HEK293 (cell line): ENCODE measurements around the gene TXNRD2.

Experiments
- CTCF ChIA-PET: fragments of 350-600 bp; formaldehyde crosslinking; extraction: SDS; loops from one replicate; lab custom pipeline; 2021; ENCODE audit warnings: antibody characterized with exemption; lab: Yijun Ruan, JAX
- POLR2A ChIA-PET: fragments of 300-600 bp; formaldehyde crosslinking; extraction: SDS; loops from one replicate; lab custom pipeline; 2020; ENCODE audit warnings: antibody characterized with exemption, inconsistent platforms; lab: Yijun Ruan, JAX
- H3K27ac ChIP-seq: fragments of 200-500 bp; sonication (Bioruptor generic); 2 replicates; pipeline ENCODE4 v1.5.1; 2014; ENCODE audit warnings: low read depth, low read length, control low read depth, inconsistent platforms; ENCODE audit errors: extremely low read depth
- H3K36me3 ChIP-seq, 2 experiments: fragments of 200-500 bp in 1 of 2; sonication (Bioruptor generic) in 1 of 2; 1 replicate in 1 of 2; 2 replicates in 1 of 2; pipeline ENCODE4 v1.5.1; 2014 to 2017; ENCODE audit warnings: inconsistent platforms in 2 of 2, low read length in 2 of 2; ENCODE audit not compliant: control insufficient read depth in 2 of 2, insufficient read depth in 1 of 2
- H3K4me1 ChIP-seq: fragments of 200-500 bp; sonication (Bioruptor generic); 2 replicates; pipeline ENCODE4 v1.5.1; 2014; ENCODE audit warnings: mild to moderate bottlenecking, low read length, inconsistent platforms; ENCODE audit not compliant: control insufficient read depth, insufficient read depth
- H3K4me3 ChIP-seq: 2 replicates; pipeline ENCODE4 v1.5.1; 2011; ENCODE audit warnings: low read depth, mild to moderate bottlenecking, control low read depth, low read length, moderate library complexity
- H3K9me3 ChIP-seq: fragments of 200-500 bp; sonication (Bioruptor generic); 2 replicates; pipeline ENCODE4 v1.5.1; 2014; ENCODE audit warnings: low read depth, low read length, inconsistent platforms; ENCODE audit not compliant: control insufficient read depth, insufficient read depth
- CTCF ChIP-seq: fragments of 450-650 bp; formaldehyde crosslinking; IDR thresholded peaks from 2 replicates; pipeline ENCODE4 v1.5.1; 2016; ENCODE audit warnings: missing biosample characterization, missing genetic modification characterization
- GLIS2 ChIP-seq: fragments of 450-650 bp; formaldehyde crosslinking; IDR thresholded peaks from 2 replicates; pipeline ENCODE4 v1.5.1; 2016; ENCODE audit warnings: missing biosample characterization, missing genetic modification characterization
- OSR2 ChIP-seq: fragments of 450-650 bp; formaldehyde crosslinking; IDR thresholded peaks from 2 replicates; pipeline ENCODE4 v1.5.1; 2016; ENCODE audit warnings: missing biosample characterization, missing genetic modification characterization
- OVOL3 ChIP-seq: fragments of 450-650 bp; formaldehyde crosslinking; IDR thresholded peaks from 2 replicates; pipeline ENCODE4 v1.5.1; 2016; ENCODE audit warnings: missing biosample characterization, missing genetic modification characterization
- SCRT1 ChIP-seq: fragments of 450-650 bp; formaldehyde crosslinking; IDR thresholded peaks from 2 replicates; pipeline ENCODE4 v1.5.1; 2016; ENCODE audit warnings: missing biosample characterization, missing genetic modification characterization, borderline replicate concordance
- SETDB1 ChIP-seq: IDR thresholded peaks from one replicate; pipeline ENCODE4 v1.6.1; 2017; ENCODE audit warnings: mild to moderate bottlenecking, low read length, moderate library complexity, mixed read lengths; ENCODE audit not compliant: insufficient read length
- YY2 ChIP-seq: fragments of 450-650 bp; formaldehyde crosslinking; IDR thresholded peaks from 2 replicates; pipeline ENCODE4 v1.5.1; 2016; ENCODE audit warnings: missing biosample characterization, missing genetic modification characterization
- ZIC2 ChIP-seq: fragments of 450-650 bp; formaldehyde crosslinking; IDR thresholded peaks from 2 replicates; pipeline ENCODE4 v1.5.1; 2016; ENCODE audit warnings: missing biosample characterization, missing genetic modification characterization
- ZNF138 ChIP-seq: fragments of 450-650 bp; formaldehyde crosslinking; IDR thresholded peaks from 2 replicates; pipeline ENCODE4 v1.5.1; 2016; ENCODE audit warnings: missing biosample characterization, missing genetic modification characterization, borderline replicate concordance
- ZNF175 ChIP-seq: fragments of 450-650 bp; formaldehyde crosslinking; IDR thresholded peaks from 2 replicates; pipeline ENCODE4 v1.5.1; 2016; ENCODE audit warnings: missing biosample characterization, missing genetic modification characterization
- ZNF2 ChIP-seq: fragments of 450-650 bp; formaldehyde crosslinking; IDR thresholded peaks from 2 replicates; pipeline ENCODE4 v1.5.1; 2016; ENCODE audit warnings: missing biosample characterization, missing genetic modification characterization
- ZNF37A ChIP-seq: fragments of 450-650 bp; IDR thresholded peaks from 2 replicates; pipeline ENCODE4 v1.5.1; 2018; ENCODE audit warnings: missing biosample characterization, missing genetic modification characterization
- ZNF404 ChIP-seq: fragments of 450-650 bp; formaldehyde crosslinking; IDR thresholded peaks from 2 replicates; pipeline ENCODE4 v1.5.1; 2017; ENCODE audit warnings: missing biosample characterization, missing genetic modification characterization
- ZNF544 ChIP-seq: fragments of 450-650 bp; formaldehyde crosslinking; IDR thresholded peaks from 2 replicates; pipeline ENCODE4 v1.5.0; 2017; ENCODE audit warnings: missing biosample characterization, missing genetic modification characterization
- ZNF626 ChIP-seq: fragments of 450-650 bp; sonication (Bioruptor Pico); formaldehyde crosslinking; IDR thresholded peaks from 2 replicates; pipeline ENCODE4 v1.5.1; 2018; ENCODE audit warnings: missing biosample characterization, missing genetic modification characterization, inconsistent platforms
- ZNF654 ChIP-seq: fragments of 450-650 bp; formaldehyde crosslinking; IDR thresholded peaks from 2 replicates; pipeline ENCODE4 v1.5.1; 2016; ENCODE audit warnings: low read depth, missing biosample characterization, missing genetic modification characterization
- ZNF776 ChIP-seq: fragments of 450-650 bp; formaldehyde crosslinking; IDR thresholded peaks from 2 replicates; pipeline ENCODE4 v1.5.0; 2017; ENCODE audit warnings: missing biosample characterization, missing genetic modification characterization, borderline replicate concordance
- ZNF791 ChIP-seq: fragments of 450-650 bp; formaldehyde crosslinking; IDR thresholded peaks from 2 replicates; pipeline ENCODE4 v1.5.1; 2016; ENCODE audit warnings: missing biosample characterization, missing genetic modification characterization
- ZSCAN4 ChIP-seq: fragments of 450-650 bp; formaldehyde crosslinking; IDR thresholded peaks from 2 replicates; pipeline ENCODE4 v1.5.1; 2017; ENCODE audit warnings: missing biosample characterization, missing genetic modification characterization
- TF ChIP-seq, protein P1 (sequence below): fragments of 450-650 bp; formaldehyde crosslinking; IDR thresholded peaks from 2 replicates; pipeline ENCODE4 v1.5.1; 2017; ENCODE audit warnings: missing biosample characterization, missing genetic modification characterization
- TF ChIP-seq, protein P2 (sequence below): fragments of 450-650 bp; formaldehyde crosslinking; IDR thresholded peaks from 2 replicates; pipeline ENCODE4 v1.5.1; 2017; ENCODE audit warnings: missing biosample characterization, mild to moderate bottlenecking, missing genetic modification characterization, moderate library complexity
- TF ChIP-seq, protein P3 (sequence below): fragments of 450-650 bp; formaldehyde crosslinking; IDR thresholded peaks from 2 replicates; pipeline ENCODE4 v1.5.1; 2016; ENCODE audit warnings: missing biosample characterization, missing genetic modification characterization

TXNRD2 gene

GRCh38 chr22:19868773-19869471 is 72.7 kb downstream of the TXNRD2 start:
- TF ChIP-seq GLIS2 (tag by site-specific recombination) = peak; percentile 41; the same call in 1 of the 2 replicates
- TF ChIP-seq CTCF (tag by site-specific recombination) = no peak
- TF ChIP-seq ZIC2 = peak; percentile 73
- TF ChIP-seq, protein P1, sequence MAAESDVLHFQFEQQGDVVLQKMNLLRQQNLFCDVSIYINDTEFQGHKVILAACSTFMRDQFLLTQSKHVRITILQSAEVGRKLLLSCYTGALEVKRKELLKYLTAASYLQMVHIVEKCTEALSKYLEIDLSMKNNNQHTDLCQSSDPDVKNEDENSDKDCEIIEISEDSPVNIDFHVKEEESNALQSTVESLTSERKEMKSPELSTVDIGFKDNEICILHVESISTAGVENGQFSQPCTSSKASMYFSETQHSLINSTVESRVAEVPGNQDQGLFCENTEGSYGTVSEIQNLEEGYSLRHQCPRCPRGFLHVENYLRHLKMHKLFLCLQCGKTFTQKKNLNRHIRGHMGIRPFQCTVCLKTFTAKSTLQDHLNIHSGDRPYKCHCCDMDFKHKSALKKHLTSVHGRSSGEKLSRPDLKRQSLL (tag by site-specific recombination) = no peak
- TF ChIP-seq ZNF776 = no peak
- TF ChIP-seq, all 188 proteins: peak for 2
- H3K9me3 ChIP-seq = no peaks in the 10 kb centered on the region
- ChIA-PET CTCF (interaction anchor here (0.8 to 1.6 kb wide), 2 partner anchors 33 to 138 kb away, joined by 3 to 6 read pairs; no protein-coding TSS in a partner anchor), POLR2A (no interaction called here)
- no peaks in the 10 kb centered on the region; the same call in 1 of the 2 replicates for H3K4me1 ChIP-seq
- no peak overlapping the region for H3K27ac ChIP-seq
- no peak overlapping the region for H3K4me3 ChIP-seq
- no peaks in the 10 kb centered on the region for H3K36me3 ChIP-seq

DNA sequence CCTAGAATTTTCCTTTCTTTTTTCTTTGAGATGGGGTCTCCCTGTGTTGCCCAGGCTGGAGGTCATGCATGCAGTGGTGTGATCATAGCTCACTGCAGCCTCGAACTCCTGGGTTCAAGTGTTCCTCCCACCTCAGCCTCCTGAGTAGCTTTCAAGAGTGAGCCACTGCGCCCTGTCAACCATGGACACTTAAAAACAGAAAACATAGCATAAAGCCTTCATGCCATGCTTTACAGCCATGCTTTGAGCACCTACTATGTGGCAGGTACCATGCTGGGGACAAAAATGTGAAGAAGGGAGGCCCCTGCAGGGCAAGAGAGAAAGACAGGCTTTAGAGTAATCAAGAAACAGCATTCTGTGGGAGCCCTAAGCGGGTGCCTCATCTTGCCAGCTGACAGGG is 73.3 kb downstream of the TXNRD2 start:
- H3K36me3 ChIP-seq = no peaks in the 10 kb centered on the region
- CTCF ChIA-PET = interaction anchor here (0.8 kb wide), 1 partner anchor 33 kb away, joined by 3 read pairs; no protein-coding TSS in a partner anchor
- no peaks in the 10 kb centered on the region for H3K4me1 ChIP-seq
- no peaks in the 10 kb centered on the region for H3K9me3 ChIP-seq
- TF ChIP-seq ZNF37A (tag by site-specific recombination) (no peak), ZSCAN4 (no peak), YY2 (tag by site-specific recombination) (no peak), ZNF2 (tag by site-specific recombination) (no peak), ZNF544 (tag by site-specific recombination) (no peak), ZNF654 (tag by site-specific recombination) (no peak), ZNF404 (tag by site-specific recombination) (no peak), ZNF791 (tag by site-specific recombination) (no peak), ZNF138 (no peak), SCRT1 (tag by site-specific recombination) (no peak), OSR2 (no peak), SETDB1 (no peak), OVOL3 (tag by site-specific recombination) (no peak), ZNF626 (no peak), ZNF175 (tag by site-specific recombination) (no peak)
- TF ChIP-seq, protein P2, sequence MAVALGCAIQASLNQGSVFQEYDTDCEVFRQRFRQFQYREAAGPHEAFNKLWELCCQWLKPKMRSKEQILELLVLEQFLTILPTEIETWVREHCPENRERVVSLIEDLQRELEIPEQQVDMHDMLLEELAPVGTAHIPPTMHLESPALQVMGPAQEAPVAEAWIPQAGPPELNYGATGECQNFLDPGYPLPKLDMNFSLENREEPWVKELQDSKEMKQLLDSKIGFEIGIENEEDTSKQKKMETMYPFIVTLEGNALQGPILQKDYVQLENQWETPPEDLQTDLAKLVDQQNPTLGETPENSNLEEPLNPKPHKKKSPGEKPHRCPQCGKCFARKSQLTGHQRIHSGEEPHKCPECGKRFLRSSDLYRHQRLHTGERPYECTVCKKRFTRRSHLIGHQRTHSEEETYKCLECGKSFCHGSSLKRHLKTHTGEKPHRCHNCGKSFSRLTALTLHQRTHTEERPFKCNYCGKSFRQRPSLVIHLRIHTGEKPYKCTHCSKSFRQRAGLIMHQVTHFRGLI (tag by site-specific recombination) = no peak
- TF ChIP-seq, protein P3, sequence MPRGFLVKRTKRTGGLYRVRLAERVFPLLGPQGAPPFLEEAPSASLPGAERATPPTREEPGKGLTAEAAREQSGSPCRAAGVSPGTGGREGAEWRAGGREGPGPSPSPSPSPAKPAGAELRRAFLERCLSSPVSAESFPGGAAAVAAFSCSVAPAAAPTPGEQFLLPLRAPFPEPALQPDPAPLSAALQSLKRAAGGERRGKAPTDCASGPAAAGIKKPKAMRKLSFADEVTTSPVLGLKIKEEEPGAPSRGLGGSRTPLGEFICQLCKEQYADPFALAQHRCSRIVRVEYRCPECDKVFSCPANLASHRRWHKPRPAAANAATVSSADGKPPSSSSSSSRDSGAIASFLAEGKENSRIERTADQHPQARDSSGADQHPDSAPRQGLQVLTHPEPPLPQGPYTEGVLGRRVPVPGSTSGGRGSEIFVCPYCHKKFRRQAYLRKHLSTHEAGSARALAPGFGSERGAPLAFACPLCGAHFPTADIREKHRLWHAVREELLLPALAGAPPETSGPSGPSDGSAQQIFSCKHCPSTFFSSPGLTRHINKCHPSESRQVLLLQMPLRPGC (tag by site-specific recombination) = no peak
- no peak overlapping the region for H3K27ac ChIP-seq
- POLR2A ChIA-PET = no interaction called here
- no peak overlapping the region for H3K4me3 ChIP-seq
